Neural crest cell (in vitro differentiated cells): Measurements from ENCODE around the gene XYLT2. TPM values are rescaled to one million over a fixed set of nuclear protein-coding genes. Genes with fewer than 3 reads are reported as not detected.

Experiments used
- DNase-seq: peaks from one replicate; pipeline ENCODE4 v3.0.0; 2021; ENCODE audit warnings: low read depth, mixed read lengths, low spot score
- H3K27ac Mint-ChIP-seq: one replicate; pipeline ENCODE4 v1.8.0; 2021; ENCODE audit warnings: mild to moderate bottlenecking, mixed read lengths; ENCODE audit not compliant: unreplicated experiment
- H3K27me3 Mint-ChIP-seq: 2 replicates; pipeline ENCODE4 v1.8.0; 2021; ENCODE audit warnings: low read depth, mild to moderate bottlenecking, mixed read lengths
- H3K36me3 Mint-ChIP-seq: 2 replicates; pipeline ENCODE4 v1.8.0; 2021; ENCODE audit warnings: low read depth, mild to moderate bottlenecking, mixed read lengths
- H3K4me1 Mint-ChIP-seq: 2 replicates; pipeline ENCODE4 v1.8.0; 2021; ENCODE audit warnings: mixed read lengths
- H3K4me3 Mint-ChIP-seq: one replicate; pipeline ENCODE4 v1.8.0; 2021; ENCODE audit warnings: mild to moderate bottlenecking, mixed read lengths
- H3K9me3 Mint-ChIP-seq: 2 replicates; pipeline ENCODE4 v1.8.0; 2021; ENCODE audit warnings: mixed read lengths
- total RNA-seq: library from RNA; stranded (reverse); gene quantifications from 2 replicates; pipeline ENCODE4 v1.2.1, GENCODE V29; 2021
- TF ChIP-seq, protein P1 (sequence below): fragments of 200-600 bp; sonication (generic); conservative IDR thresholded peaks from 2 replicates; pipeline ENCODE4 v1.5.0; 2021; ENCODE audit warnings: antibody characterized with exemption, mild to moderate bottlenecking

The XYLT2 gene
- total RNA-seq, 1 donor from 2014 or later, result 23.4 TPM

DNA sequence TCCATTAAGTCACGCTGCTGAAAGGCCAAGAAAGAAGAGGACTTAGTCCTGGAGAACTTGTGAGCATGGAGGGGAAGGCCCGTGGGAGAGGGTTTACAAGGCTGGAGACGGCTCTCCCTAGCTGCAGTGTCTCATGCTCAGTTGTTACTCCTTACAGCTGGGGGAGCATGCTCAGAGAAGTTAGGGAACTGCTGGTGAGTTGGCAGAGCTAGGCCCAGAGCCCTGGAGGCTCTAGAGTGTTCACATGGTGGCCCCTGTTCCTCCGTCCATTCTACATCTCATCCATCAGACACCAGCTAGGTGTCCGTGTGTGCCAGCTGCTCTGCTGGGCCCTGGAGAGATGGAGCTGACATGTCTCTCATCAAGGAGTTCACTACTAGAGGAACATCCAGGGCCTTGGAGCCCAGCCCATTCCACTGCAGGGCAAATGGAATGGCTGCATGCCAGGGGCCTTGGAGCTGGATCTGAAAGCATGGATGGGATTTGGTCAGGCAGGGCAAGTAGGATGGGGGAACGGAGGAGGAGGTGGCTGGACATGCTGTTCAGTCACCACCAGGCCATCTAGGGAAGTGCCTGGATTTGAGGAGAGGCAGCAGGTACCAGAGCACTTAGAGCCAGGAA is 6.3 kb downstream of the XYLT2 start:
- H3K27me3 Mint-ChIP-seq, result no peaks in the 10 kb centered on the region
- H3K27ac Mint-ChIP-seq, result peak overlapping the region; percentile 20
- TF ChIP-seq, protein P1, sequence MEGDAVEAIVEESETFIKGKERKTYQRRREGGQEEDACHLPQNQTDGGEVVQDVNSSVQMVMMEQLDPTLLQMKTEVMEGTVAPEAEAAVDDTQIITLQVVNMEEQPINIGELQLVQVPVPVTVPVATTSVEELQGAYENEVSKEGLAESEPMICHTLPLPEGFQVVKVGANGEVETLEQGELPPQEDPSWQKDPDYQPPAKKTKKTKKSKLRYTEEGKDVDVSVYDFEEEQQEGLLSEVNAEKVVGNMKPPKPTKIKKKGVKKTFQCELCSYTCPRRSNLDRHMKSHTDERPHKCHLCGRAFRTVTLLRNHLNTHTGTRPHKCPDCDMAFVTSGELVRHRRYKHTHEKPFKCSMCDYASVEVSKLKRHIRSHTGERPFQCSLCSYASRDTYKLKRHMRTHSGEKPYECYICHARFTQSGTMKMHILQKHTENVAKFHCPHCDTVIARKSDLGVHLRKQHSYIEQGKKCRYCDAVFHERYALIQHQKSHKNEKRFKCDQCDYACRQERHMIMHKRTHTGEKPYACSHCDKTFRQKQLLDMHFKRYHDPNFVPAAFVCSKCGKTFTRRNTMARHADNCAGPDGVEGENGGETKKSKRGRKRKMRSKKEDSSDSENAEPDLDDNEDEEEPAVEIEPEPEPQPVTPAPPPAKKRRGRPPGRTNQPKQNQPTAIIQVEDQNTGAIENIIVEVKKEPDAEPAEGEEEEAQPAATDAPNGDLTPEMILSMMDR, result no peak
- H3K9me3 Mint-ChIP-seq, result no peaks in the 10 kb centered on the region
- peaks cover 7% of the 10 kb centered on the region for H3K36me3 Mint-ChIP-seq
- DNase-seq, result no peak
- H3K4me1 Mint-ChIP-seq, result peaks cover 19% of the 10 kb centered on the region
- peak overlapping the region; percentile 42 for H3K4me3 Mint-ChIP-seq

DNA sequence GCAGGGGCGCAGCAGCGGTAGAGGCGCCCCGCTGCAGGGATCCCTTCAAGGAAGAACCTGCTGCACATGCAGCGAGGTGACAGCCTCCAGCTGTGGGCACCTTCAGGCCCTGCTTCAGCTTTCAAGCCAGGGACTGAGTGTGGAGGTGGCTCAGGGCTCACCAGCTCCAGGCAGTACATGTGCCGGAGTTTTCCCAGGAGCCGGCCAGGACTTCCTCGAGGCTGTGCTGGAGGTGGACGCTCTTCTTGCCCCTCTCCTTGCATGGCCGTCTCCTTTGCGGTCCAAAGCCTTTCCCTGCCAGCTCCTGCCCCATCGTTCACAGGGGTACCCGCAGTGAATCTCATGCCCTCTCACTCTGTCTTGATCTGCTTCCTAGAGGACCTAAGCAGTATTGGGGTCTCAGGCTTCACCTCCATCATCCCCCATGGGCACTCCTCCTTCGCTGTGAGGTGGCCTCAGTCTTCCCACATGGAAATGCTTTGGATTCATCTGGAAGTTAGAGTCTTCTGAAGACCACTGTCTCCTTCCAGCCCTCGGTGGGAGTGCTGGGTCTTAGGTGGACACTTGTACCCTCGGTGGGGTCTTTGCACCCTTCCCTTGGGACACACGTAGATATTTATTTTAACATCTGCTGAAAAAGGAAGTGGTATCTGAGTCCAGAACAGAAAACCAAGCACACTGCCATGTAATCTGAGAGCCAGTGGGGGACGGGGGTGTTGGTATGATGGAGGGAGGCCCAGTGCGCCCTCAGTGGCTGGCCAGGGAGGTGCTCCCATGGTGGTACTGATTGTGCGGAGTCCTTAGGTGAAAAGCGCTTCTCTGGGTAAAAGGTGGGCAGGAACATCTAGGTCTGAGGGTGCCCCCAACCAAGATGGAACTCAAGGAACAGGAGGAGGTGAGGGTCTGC is 7.0 kb downstream of the XYLT2 start:
- Mint-ChIP-seq H3K27me3 (no peaks in the 10 kb centered on the region), H3K4me3 (peak overlapping the region; percentile 31), H3K27ac (no peak overlapping the region), H3K4me1 (peaks cover 11% of the 10 kb centered on the region), H3K9me3 (no peaks in the 10 kb centered on the region), H3K36me3 (peaks cover 7% of the 10 kb centered on the region)
- no peak for DNase-seq
- TF ChIP-seq, protein P1, result no peak

DNA sequence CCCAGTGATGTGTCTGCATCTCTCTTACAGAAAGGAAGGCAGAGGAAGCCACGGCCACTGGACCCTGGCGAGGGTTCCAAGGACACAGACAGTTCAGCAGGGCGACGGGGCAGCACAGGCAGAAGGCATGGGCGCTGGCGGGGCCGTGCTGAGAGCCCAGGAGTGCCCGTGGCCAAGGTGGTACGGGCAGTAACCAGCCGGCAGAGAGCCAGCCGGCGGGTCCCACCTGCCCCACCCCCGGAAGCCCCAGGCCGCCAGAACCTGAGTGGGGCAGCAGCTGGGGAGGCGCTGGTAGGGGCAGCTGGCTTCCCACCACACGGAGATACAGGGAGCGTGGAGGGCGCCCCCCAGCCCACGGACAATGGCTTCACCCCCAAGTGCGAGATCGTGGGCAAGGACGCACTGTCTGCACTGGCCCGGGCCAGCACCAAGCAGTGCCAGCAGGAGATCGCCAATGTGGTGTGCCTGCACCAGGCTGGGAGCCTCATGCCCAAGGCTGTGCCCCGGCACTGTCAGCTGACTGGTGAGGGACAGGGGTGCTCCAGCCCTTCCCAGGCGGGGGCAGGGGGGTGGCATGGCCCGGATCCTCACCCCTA is 7.8 kb downstream of the XYLT2 start:
- TF ChIP-seq, protein P1, result no peak
- no peak for DNase-seq
- Mint-ChIP-seq H3K27ac (no peak overlapping the region), H3K36me3 (peaks cover 7% of the 10 kb centered on the region), H3K4me3 (peak overlapping the region; percentile 31), H3K9me3 (no peaks in the 10 kb centered on the region), H3K27me3 (no peaks in the 10 kb centered on the region), H3K4me1 (peaks cover 4% of the 10 kb centered on the region)

DNA sequence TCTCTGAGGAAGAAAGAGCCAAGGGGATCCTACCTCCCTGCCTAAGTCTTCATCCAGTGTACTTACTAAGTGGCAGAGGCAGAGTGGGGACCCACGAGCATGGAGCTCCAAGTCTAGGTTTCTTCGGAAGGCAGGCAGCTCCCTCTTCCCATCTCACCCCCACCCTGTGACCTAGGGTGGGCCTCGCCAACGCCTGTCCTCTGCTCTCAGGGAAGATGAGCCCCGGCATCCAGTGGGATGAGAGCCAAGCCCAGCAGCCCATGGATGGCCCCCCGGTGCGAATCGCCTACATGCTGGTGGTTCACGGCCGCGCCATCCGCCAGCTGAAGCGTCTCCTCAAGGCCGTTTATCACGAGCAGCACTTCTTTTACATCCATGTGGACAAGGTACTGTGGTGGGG is 8.3 kb downstream of the XYLT2 start:
- Mint-ChIP-seq H3K9me3 (no peaks in the 10 kb centered on the region), H3K4me1 (no peaks in the 10 kb centered on the region), H3K27me3 (no peaks in the 10 kb centered on the region), H3K36me3 (peaks cover 7% of the 10 kb centered on the region), H3K27ac (no peak overlapping the region), H3K4me3 (no peak overlapping the region)
- no peak for DNase-seq
- TF ChIP-seq, protein P1, result no peak

DNA sequence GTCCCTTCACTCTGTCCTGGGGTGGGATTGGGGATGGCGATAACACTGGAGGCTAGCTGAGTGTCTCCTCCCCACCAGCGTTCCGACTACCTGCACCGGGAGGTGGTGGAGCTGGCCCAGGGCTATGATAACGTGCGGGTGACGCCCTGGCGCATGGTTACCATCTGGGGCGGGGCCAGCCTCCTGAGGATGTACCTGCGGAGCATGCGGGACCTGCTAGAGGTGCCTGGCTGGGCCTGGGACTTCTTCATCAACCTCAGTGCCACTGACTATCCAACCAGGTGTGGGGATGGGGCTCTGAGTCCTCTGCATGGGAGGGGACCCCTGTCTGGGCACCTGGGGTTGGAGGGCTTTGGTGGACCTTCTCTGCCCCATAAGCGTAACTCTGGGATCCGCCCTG is 8.8 kb downstream of the XYLT2 start:
- no peaks in the 10 kb centered on the region for H3K9me3 Mint-ChIP-seq
- H3K4me3 Mint-ChIP-seq, result no peak overlapping the region
- DNase-seq, result no peak
- TF ChIP-seq, protein P1, result no peak
- no peaks in the 10 kb centered on the region for H3K27me3 Mint-ChIP-seq
- no peak overlapping the region for H3K27ac Mint-ChIP-seq
- peaks cover 7% of the 10 kb centered on the region for H3K36me3 Mint-ChIP-seq
- no peaks in the 10 kb centered on the region for H3K4me1 Mint-ChIP-seq
